Measurements from ENCODE around the gene PALD1.

PALD1 gene

DNA sequence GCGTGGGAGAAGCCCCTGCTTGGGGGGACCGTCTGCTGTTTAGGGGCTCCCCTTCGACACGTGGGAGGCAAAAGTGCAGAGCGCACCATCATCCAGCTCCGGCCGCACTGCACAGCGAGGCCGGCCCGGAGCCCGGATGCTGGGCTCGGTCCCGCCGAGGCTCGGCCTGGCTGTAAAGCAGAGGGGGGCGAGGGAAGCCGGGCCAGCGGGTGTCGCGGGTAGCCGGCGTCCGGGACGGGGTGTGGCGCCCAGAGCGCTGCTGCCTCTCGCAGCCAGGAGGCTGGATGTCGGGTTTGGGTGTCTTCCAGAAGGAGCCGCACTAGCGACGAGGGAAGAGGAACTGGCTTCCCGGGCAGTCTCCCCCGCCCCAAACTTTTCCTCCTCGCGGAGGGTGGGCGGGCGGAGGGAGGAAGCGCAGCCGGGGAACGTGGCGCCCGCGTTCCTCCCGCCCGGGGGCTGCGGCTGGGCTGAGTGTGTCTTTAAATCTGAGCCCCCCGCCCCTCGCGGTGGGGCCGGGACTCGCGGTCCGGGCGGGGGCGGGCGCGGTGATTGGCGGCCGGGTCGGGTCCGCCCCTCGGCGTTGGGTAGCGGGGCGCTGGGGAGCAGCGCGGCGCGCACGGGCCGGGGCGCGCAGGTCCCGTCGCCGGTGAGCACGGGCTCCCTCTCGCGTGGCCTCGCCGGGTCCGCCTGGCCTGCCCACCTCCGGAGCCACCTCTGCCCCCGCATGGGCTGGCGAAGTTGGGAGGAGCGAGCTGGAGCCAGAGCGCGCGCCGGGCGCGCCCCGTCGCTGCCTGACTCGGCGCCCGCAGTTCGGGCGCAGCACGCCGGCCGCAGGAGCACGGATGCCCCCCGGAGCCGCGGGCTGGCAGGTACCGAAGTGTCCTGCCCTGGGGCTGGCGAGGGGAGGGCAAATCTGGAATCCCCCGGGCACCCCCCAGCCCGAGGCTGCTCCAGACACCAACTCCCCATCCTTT lies at the start of gene PALD1:
TSS of gene PALD1 (plus strand) at position 577 of the 974 bp plus-strand sequence. CDS start 47,185 bp downstream, outside the sequence.
- H3K4me1 ChIP-seq: peaks cover 52 to 83% (median 77%) of the 10 kb centered on the region in 10 experiments
- H3K4me3 ChIP-seq: peak within 1 kb of the TSS; percentile 69 to 90 (median 82)
- H3K27ac ChIP-seq: peak within 1 kb of the TSS in 10 of 11 experiments; percentile 45 to 87 (median 82); a peak in 21 of 22 replicates
- no peak for TF ChIP-seq Cebpa-rat (IDR thresholded peaks at IDR 0.05)
- peaks cover 0 to 48% (median 39%) of the 10 kb centered on the region in 11 experiments; a peak in 17 of 22 replicates for H4K20me1 ChIP-seq
- H3K36me3 ChIP-seq: peaks cover 0 to 6% (median 0%) of the 10 kb centered on the region in 11 experiments; a peak in 2 of 22 replicates
- H3K9me3 ChIP-seq (replicated peaks in 1 of 11): no peaks in the 10 kb centered on the region
- H3K9ac ChIP-seq: peak within 1 kb of the TSS; percentile 74 to 92 (median 84)
- H3K4me2 ChIP-seq: peak within 1 kb of the TSS; percentile 93 to 100 (median 99)
- peaks cover 0 to 11% (median 0%) of the 10 kb centered on the region in 11 experiments; a peak in 2 of 22 replicates for H3K27me3 ChIP-seq

DNA sequence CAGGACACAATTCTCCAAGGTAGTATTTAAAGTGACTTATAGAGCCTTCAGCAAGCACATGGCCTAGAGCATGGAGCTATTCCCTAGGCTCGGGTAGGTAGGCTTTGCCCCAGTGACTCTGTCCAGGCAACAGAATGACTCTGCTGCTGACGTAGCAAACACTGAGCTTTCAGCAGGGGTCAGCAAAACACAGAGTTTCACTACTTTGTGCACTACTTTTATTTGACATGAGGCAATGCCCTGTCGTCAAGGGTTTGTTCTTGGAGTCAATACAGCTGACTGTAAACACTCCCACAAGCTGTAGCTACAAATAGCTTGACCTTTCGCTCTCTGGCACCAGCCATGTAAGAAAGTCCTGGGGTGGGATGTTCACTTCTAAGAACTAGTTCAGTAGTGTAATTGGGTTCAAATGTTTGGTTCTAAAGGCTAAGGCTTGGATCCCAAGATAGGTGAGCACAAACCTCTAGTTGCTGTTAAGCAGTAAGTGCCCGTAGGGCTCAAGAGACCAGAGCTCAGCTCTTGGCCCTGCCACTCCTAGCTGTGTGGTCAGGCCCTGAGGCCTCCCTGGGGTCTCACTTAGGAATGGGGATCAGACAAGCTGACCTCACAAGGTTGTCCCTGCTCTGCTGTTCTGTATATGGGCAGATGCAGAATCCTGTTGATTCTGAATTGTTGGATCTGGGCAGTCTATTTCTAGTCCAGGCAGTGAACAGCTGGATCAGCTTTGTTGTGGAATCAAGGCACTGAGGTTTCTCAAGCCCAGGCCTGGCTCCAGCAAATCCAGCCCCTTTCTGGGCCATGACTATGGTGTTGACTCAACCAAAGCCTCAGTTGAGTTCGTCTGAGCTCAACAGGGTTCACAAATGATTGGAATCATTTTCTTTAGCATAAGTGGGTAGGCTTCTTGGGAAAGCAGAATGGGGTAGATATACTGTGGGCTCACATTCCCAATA lies 47.8 kb upstream of the PALD1 start:
- H3K4me3 ChIP-seq: no peak overlapping the region
- H3K4me2 ChIP-seq: peak overlapping the region in 5 of 11 experiments; percentile 12 to 76 (median 58); a peak in 6 of 22 replicates
- H3K9ac ChIP-seq: no peak overlapping the region
- no peaks in the 10 kb centered on the region for H3K9me3 ChIP-seq (replicated peaks in 1 of 11)
- H3K27me3 ChIP-seq: no peaks in the 10 kb centered on the region
- H3K27ac ChIP-seq: peak overlapping the region in 1 of 11 experiments; percentile 38; a peak in 1 of 22 replicates
- peaks cover 26 to 40% (median 31%) of the 10 kb centered on the region in 10 experiments for H3K4me1 ChIP-seq
- no peak for TF ChIP-seq Cebpa-rat (IDR thresholded peaks at IDR 0.05)
- peaks cover 0 to 61% (median 18%) of the 10 kb centered on the region in 11 experiments; a peak in 12 of 22 replicates for H4K20me1 ChIP-seq
- H3K36me3 ChIP-seq: peaks cover 40 to 66% (median 51%) of the 10 kb centered on the region in 11 experiments

DNA sequence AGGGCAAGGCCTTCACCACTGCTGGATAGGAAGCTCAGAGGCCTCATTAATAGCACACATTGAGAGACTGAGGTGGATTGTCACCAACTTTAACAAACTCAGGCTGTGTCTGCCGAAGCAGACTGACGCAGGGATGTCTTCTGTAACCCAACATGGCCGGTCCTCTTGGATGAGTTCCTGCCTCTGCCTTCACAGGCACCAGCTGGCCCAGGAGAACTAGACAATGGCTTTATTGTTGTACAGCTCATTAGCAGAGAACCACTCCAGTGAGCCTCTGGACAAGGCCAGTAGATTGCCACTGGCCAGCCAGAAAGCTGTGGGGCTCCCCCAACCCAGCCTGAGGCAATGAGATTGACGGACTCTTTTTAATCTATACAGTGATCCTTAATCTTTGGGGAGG lies 46.5 kb upstream of the PALD1 start:
- no peak for TF ChIP-seq Cebpa-rat (IDR thresholded peaks at IDR 0.05)
- Histone ChIP-seq H3K4me3 (no peak overlapping the region), H3K4me2 (peak overlapping the region; percentile 16 to 76 (median 62)), H3K4me1 (peaks cover 26 to 40% (median 31%) of the 10 kb centered on the region in 10 experiments), H3K27ac (no peak overlapping the region), H3K9me3 (replicated peaks in 1 of 11) (no peaks in the 10 kb centered on the region), H3K9ac (no peak overlapping the region), H3K27me3 (no peaks in the 10 kb centered on the region), H3K36me3 (peaks cover 27 to 55% (median 38%) of the 10 kb centered on the region in 11 experiments), H4K20me1 (peaks cover 0 to 50% (median 13%) of the 10 kb centered on the region in 11 experiments; a peak in 9 of 22 replicates)

DNA sequence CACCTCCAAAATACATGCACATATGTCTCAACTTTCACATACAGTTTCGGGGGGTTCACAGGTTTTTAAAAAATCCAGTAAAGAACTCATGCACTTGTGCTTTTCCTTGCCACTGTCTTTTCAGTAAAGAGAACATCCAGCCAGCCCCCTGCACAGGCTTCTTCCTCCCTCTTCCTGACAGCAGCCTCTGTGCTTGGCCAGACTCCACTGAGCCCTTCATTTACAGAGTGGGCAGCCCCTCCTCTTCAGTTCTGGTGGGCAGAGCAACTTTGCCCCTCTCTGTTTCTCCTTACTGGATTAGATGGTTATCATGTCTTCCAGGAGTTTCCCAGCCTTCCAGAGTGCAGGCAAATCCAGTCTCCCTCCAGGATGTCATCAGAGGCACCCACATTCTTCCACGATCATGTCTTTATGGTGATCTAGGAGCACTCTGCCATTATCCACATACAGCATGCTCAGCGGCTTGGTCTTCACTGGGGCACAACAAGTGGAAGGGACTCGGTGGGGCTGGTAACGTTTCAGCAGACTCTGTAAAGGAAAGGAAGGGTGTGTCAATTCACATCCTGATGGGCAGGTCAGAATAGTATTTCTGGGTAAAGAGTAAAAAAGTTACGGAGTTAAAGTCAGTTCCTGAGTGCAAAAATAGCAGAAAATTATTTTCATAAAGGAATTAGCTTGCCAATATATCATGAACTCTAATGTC lies 45.9 kb upstream of the PALD1 start:
- no peak overlapping the region for H3K27ac ChIP-seq
- no peak overlapping the region for H3K4me3 ChIP-seq
- no peak for TF ChIP-seq Cebpa-rat (IDR thresholded peaks at IDR 0.05)
- peaks cover 0 to 5% (median 0%) of the 10 kb centered on the region in 11 experiments; a peak in 2 of 22 replicates for H3K27me3 ChIP-seq
- H3K9me3 ChIP-seq (replicated peaks in 1 of 11): no peaks in the 10 kb centered on the region
- H4K20me1 ChIP-seq: peaks cover 0 to 44% (median 11%) of the 10 kb centered on the region in 11 experiments; a peak in 9 of 22 replicates
- H3K9ac ChIP-seq: peak overlapping the region in 2 of 11 experiments; percentile 3 to 8; a peak in 2 of 22 replicates
- peak overlapping the region; percentile 16 to 76 (median 62) for H3K4me2 ChIP-seq
- H3K4me1 ChIP-seq: peaks cover 26 to 40% (median 31%) of the 10 kb centered on the region in 10 experiments
- H3K36me3 ChIP-seq: peaks cover 21 to 49% (median 32%) of the 10 kb centered on the region in 11 experiments

DNA sequence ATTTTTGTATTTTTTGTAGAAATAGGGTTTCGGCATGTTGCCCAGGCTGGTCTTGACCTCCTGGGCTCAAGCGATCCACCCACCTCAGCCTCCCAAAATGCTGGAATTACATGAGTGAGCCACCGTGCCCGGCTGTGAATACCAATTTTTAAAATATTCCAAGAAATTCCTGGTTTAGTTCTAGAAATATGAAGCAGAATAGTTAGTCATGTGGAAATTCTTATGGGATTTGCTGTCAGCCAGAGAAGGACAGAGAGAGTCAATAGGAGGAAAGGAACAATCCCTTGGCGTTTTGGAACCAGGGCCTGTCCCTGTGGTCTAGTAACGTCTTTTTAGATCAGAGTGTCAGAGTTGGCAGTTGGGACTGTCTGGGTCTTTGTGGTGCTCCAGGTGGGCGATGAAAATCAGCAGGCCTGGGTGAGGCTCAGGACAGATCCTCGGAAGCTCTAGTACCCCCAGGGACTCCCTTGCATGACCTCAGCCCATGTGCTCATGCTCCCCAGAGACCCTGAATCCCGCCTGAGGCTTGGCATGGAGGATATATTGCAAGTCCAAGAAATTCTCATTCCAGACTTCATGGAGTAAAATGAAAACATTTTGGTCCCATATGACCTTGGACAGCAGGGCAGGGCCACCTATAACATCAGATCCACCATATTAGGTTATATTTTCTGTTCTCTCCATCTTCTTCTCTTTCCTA lies 44.8 kb upstream of the PALD1 start:
- H3K36me3 ChIP-seq: peaks cover 11 to 38% (median 22%) of the 10 kb centered on the region in 11 experiments
- H3K4me2 ChIP-seq: peak overlapping the region in 9 of 11 experiments; percentile 44 to 76 (median 64); a peak in 16 of 22 replicates
- H3K9ac ChIP-seq: no peak overlapping the region
- no peaks in the 10 kb centered on the region for H3K9me3 ChIP-seq (replicated peaks in 1 of 11)
- no peak for TF ChIP-seq Cebpa-rat (IDR thresholded peaks at IDR 0.05)
- H3K27me3 ChIP-seq: peaks cover 1 to 15% (median 6%) of the 10 kb centered on the region in 11 experiments; a peak in 20 of 22 replicates
- H3K4me1 ChIP-seq: peaks cover 26 to 40% (median 31%) of the 10 kb centered on the region in 10 experiments
- peaks cover 0 to 39% (median 7%) of the 10 kb centered on the region in 11 experiments; a peak in 9 of 22 replicates for H4K20me1 ChIP-seq
- H3K27ac ChIP-seq: no peak overlapping the region
- H3K4me3 ChIP-seq: no peak overlapping the region

DNA sequence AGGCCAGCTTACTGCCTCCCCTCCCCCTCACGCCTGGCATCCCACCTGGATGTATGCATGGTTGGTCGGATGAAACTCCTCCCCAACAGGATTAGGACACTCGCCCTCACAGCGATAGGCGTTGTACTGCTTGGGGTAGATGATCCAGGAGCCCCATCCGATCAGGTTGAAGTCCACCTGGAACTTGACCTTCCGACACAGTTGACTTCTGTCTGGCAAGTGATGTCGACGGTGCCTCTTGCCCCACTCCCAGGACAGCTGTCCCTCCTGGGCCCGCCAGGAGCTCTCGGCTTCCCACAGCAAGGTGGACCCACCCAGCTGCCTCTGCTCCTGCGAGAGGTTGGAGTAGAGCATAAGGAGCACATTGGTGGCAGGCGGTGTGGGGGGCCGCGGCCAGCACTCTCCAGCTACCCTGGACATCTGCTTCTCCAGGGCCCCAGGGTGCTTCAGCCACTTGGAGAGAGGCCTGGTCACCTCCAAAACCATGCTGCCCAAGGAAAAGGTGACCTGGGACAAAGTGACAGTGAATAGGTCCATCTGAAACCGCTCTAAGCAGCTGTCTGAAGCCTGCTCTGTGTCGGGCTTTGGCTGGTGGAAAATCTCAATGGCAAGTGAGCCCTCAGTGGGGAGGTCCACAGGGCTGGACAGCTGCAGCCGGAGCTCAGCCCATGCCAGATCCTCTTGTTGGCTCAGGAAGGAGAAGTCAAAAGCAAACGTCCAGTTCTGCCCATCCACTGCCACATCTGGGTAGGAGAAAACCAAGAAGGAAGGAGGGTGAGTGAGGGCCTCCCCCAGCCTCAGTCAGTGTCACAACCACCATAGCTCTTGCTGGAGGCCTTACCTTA lies 43.1 kb upstream of the PALD1 start:
- peaks cover 19 to 32% (median 24%) of the 10 kb centered on the region in 11 experiments for H3K27me3 ChIP-seq
- H3K4me2 ChIP-seq: no peak overlapping the region
- no peak overlapping the region for H3K27ac ChIP-seq
- H3K9ac ChIP-seq: no peak overlapping the region
- peaks cover 23 to 37% (median 30%) of the 10 kb centered on the region in 10 experiments for H3K4me1 ChIP-seq
- peaks cover 0 to 37% (median 6%) of the 10 kb centered on the region in 11 experiments; a peak in 9 of 22 replicates for H4K20me1 ChIP-seq
- TF ChIP-seq Cebpa-rat (IDR thresholded peaks at IDR 0.05): no peak
- peaks cover 0 to 21% (median 6%) of the 10 kb centered on the region in 11 experiments; a peak in 11 of 22 replicates for H3K36me3 ChIP-seq
- H3K9me3 ChIP-seq (replicated peaks in 1 of 11): peaks cover 4 to 8% (median 5%) of the 10 kb centered on the region in 11 experiments
- no peak overlapping the region for H3K4me3 ChIP-seq
